Measurements from ENCODE around the gene MVB12B.

Gene MVB12B

DNA sequence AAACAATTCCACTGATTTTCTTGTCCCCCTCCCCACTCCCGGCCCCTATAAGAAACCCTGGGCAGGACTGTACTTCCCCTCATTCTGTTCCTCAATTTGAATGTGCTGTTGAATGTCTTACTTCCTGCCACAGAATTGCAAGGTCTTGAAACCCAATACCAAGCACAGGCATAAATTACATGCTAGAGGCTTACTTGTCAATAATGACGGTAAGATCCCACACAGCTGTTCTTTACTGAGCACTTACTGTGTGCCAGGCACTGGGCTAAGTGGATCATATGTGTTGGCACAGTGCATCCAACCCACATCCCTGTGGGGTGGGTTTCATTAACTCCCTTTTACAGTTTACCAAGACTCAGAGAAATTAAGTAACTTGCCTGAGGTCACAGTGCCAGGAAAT, 63.4 kb downstream of the MVB12B start:
- no peak for DNase-seq

DNA sequence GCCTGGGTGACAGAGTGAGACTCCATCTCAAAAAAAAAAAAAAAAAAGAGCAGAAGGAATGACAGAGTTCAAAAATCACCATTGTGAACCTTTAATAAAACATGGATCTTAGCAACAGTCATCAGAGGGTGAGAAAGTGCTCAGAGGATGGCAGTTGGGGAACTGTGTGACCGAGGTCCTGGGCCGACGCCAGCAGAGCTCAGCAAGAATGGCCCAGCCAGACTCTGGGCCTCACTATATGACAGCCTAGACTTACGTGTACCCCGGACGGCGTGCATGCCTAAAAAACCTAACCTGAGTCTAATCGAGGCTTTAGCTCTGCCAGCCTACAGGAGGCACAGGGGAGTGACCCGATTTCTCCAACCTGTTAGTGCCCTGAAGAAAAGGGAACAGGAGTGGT, 64.3 kb downstream of the MVB12B start:
- DNase-seq: no peak

DNA sequence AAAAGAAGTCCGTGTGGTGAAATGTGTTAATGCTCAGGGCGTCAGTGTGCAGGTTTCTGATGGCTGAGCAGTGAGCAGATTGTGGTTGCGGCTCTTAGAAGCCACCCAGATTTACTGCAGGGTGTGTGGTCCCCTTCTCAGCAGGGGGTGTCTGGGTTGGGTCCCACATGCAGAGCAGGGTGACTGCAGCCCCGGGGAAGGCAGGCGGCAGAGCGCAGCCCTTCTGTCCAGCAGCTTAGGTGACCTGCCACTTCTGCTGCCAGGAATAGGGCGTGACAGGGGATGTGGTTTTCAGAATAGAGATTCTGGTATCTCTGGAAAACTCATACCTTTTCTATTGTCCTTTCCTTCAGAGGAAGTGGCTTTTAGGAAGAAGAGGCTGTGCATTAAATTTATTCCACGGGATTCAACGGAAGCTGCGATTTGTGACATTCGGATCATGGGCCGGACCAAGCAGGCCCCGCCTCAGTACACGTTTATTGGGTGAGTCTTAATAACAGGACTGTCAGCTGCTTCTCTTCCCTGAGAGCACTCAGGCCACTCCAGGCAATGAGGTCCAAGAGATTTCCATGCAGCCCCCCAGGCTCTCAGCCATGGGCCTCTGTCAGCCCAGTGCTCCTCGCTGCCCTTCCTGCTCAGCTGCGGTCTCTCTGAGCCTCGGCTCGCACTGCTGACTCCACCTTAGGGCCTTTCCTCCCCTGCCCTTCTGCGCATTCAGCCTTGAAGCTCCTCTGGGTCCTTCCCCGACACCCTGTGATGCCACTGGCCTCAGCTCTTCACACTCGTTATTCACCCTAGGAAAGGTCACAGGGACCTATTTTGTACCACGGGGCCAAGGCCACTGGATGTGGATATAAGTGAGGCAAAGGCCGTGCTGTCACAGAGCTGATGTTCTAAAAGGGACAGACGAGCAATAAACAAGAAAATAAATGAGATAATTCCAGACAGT, 65.4 kb downstream of the MVB12B start:
- DNase-seq: no peak

DNA sequence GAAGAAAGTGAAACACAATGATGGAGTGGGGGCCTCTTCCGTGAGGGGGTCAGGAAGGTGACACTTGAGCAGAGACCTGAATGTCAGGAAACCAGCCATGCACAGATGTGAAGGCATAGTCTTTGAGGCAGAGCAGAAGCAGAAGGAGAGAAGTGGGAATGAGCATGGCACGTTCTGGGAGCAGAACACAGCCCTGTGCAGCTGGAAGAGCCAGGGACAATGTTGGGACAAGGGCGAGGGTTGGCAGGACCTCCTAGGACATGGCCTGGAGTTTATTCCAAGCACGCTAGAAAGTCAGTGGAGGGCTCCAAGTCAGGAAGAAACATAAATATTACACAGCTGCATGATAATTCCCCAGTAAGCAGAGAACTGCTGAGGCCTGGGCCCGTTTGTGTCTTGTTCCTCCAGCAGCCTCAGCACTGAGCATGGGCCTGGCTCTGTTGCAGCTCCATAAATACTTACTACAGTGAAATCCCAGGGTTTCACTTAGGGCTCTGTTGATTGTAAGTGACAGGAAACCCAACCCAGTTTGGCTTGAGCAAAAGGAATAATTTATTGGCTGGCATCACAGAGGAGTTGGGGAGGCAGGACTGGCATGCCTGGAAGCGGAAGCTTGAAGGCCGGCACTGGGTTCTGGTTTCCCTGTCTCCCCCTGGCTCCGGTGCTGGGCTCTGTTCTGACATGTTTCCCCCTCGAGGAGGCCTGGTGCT, 66.2 kb downstream of the MVB12B start:
- DNase-seq: no peak

DNA sequence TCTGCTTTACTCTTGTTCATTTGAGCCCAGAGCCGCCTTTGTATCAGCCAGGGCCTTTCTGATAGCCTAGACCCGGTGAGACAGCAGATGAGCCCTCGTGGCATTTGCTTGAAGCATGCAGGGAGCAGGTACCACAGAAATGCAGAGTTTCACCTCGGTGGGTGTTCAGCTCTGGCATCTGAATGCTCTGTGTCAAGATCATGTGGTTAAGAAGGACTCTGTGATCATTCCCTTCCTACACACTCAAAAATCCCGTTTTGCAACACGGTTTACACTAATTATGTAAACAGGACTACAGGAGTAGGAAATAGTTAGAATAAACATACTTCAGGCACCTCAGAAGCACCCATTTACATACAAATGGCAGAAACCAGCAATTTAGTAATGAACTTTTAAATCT, 67.2 kb downstream of the MVB12B start:
- no peak for DNase-seq

DNA sequence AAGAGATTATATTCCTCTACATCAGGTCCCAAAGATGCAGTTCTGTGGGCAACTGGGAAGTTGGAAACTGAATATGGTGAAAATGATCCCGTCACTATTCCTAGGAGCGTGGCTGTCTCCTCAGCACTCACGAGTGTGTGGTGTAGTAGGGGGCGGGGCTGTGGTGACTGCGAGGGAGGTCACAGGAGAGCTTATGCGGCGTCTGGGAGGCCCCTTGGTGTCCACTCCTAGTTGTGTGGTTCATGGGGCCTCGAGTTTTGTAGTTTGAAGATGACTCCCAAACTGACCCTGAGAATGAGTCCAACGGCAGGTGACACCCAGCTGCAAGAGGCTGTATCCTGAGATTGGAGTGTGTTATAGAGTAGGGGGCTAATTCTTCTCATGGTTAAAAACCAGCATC, 68.2 kb downstream of the MVB12B start:
- no peak for DNase-seq

DNA sequence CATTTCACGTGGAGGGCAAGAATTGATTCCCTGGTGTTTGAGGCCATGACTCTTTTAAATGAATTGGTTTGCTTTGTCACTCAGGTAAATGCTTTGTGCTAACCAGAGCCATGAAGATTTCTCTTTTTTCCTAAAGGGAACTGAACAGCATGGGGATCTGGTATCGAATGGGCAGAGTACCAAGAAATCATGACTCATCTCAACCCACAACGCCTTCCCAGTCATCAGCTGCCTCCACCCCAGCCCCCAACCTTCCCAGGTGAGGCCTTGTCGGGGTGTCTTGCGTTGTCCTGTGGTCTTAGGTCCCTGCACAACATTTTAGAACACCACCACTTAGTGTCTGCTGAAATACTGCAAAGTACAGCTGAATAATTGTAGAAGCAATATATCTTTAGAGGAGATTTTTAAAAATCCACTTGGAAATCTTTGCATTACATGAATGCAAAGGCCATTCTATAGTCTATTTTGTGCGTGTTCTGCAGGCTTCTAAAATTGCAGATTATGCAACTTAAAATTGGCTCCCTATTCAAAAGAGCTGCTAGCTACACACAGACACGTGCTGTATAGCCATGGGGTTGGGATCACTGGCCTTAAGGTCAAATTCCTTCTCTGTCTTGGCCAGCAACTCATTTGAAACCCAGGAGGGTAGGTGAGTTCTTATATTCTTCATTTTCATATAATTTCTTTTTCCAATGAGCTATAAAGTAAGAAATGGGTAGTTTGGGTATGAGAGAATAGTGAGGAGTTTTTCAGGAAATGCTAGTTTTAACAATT, 69.0 kb downstream of the MVB12B start:
- DNase-seq: no peak

DNA sequence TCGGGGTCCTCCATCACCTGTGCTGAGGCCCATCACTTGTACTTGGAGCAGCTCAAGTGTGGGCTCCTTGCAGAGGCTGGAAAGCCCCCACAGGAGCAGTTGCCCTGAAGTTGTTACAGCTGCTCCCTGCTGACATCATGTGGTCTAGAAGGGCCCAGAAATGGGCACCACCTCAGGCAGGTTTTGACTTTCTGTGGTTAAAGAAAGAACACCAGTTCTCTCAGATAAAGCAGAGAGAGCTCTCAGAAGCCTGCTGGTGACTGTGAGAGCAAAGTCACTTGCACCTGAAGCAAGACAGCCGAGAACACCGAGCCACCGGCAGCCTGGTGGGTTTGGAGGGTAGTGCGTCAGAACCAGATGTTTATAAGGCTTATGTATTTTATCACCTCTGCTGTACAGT, 70.4 kb downstream of the MVB12B start:
- no peak for DNase-seq

DNA sequence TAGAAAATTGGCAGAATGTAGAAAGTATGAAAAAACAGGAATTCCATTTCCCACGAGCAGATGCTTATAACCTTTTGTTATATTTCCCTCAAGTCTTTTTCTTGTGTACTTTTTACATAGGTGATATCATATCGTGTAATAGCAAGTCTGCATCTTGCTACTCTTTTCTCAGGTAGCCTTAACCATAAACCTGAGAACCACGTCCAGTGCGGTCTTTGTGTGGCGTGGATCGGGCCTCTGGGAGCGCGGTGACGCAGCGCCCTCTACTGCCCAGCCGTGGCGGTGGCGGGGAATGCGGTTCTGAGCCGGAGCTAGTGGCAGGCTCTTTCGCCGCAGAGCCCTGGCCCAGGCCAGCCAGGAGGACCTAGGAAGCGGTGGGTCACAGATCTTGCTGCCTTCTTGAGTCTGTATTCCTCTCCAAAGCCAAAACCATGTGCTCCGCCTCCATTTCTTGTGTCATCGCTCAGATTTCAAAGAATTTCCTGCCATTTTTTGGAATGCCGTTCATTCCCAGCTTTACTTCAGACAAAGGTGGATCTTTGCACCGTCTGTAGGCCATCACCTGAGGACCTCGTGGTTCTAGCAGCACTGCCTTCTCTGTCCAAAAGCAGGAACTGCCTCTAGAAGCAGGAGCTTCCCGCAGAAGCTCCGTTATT, 71.9 kb downstream of the MVB12B start:
- no peak for DNase-seq

DNA sequence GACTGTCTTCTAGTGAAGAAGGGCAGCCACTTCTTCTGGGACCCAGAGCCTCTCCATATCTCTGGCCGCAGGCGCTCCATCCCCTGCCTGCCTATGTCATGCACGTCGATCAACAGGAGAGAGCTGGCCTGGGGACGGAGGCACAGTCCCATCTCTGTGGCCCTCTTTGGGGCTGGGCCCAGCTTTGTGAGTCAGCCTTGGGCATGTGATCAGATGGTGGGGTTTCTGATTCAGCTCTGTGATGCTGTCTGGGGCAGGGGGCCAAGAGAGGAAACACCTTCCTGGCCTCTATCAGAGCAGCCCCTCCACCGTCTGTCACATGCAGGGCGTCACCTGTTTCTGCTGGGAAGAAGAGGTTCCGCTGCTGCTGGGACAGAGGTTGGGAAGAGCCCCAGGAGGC, 72.6 kb downstream of the MVB12B start:
- no peak for DNase-seq

DNA sequence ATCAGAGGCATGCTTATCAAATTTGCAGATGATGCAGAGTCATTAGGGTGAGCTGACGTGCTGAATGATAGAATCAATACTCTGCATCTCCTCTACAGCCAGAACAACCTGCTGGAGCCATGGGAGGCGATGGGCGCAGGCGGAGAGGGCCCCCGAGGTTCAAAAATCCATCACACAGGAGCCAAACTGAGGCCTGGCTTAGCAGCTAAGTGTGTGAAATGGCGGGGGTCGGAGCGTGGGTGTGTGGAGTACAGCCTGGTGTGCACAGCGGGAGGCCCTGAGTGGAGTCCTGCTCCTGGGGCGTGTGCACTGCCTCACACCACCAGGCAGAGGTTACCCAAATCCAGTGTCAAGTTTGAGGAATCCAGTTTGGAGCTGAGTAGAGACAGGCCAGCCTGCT, 73.2 kb downstream of the MVB12B start:
- no peak for DNase-seq

DNA sequence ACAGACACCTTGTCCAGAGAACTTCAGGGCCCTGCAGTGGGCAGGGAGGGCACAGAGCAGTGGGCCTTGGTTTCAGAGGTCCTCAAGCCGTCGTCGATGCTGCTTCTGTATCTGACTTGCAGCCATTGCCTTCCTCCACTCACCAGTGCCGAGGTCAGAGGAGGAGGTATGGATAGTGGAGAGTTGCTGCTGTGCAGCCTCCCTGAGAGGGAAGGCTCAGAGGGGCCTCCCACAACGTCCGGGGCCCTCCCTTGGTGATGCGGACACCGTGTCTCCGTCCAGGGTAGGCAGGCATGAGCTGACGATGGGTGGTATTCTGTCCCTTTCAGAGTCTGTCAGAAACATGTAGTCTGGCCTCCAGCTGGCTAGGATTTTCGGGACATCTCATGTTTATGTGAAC, 73.9 kb downstream of the MVB12B start:
- no peak for DNase-seq

DNA sequence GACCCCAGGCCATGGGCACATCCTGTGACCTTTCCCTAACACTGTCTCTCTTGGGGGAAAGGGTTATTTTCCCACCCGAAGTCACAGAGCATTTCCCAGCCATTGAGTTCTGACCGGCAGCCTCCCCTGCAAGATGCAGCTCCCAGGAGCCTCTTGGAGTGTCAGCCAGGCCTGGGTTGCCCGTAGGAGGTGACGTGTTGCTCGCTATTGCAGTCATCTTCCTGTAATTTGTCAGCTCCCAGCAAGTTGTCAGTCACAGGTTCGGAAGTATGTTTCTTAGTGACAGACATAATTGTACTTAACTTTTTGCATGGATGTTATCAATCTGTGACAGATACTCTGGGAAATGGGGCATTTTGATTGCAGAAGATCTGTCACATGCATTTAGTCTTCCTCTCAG, 74.5 kb downstream of the MVB12B start:
- no peak for DNase-seq

DNA sequence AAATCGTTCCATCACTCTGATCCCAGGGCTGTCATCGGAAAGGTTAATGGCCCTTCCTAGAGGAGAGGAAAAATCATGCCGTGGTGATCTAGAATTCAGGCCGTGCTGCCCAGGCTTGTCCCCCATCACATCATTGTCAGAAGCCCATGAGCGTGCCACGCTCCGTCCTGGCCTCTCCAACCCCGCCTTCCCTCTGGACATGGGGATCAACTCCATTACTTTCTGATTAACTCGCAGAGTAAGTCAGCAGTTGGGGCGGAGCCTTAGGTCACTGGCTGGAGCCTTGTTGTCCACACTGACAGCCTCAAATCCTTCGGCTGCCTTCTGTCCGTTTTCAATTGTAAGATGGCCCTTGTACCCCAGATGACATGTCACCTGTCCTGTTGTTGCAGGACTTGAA, 75.0 kb downstream of the MVB12B start:
- DNase-seq: no peak

DNA sequence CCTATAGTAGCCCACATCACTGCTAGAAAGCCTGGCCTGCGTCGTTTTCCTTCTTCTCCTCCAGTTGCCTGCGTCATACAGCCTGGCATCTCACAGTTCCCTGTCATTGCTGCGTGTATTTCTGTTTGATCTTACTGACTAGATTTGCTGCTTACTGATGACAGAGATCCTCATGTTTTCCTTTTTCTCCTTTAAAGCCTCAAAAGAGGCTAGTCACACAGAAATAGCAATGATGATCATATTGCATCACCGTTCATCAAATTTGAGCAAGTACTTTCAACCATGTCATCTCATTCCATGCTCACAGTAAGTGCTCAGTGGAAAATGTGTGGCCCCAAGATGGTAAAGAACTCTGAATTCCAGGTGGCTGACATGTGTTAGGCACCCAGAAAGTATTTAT, 76.8 kb downstream of the MVB12B start:
- no peak for DNase-seq

DNA sequence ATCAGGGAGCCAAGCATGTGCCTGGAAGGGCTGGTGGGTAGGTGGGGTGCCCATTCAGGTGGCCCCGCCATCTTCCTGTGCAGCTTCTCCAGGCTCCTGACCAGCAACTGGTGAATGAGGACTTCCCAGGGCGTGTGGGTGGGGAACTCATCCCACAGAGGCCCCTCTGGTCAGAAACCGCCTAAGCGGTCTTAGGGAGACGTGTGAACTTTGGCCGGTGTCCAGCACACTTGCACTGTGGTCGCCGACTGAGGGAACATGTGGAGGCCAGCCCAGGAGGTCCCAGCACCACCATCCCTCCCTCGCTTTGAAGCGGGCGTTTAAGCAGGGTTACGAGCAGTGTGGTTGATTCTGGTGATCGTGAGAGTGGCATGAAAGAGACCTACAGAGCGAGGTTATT, 77.8 kb downstream of the MVB12B start:
- no peak for DNase-seq

DNA sequence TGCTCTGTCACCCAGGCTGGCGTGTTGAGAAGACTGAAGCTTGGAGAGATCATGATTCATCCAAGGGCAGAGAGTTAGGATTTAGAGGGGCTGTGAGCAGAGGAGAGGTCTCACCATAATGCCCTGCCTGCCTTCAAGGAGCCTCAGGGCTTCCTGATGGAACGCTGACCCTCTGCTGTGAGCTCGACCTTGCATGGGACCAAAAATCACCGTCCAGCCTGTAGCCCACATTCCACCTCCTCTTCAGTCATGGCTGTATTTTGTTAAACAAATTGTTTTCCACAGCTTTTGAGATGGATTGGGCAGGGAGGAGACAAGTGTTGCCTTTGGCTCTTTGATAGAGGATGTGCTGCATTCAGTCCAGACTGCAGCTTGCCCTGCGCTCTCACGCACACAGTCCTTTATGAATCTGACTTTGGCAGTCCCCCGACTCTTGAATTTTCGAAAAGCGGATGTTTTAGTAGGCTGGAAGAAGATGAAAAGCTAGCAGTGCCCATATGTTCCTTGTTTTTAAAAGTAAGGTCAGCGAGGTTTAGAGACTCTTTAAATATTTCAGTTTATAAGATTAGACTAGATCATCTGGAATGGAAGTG, 79.5 kb downstream of the MVB12B start:
- no peak for DNase-seq

DNA sequence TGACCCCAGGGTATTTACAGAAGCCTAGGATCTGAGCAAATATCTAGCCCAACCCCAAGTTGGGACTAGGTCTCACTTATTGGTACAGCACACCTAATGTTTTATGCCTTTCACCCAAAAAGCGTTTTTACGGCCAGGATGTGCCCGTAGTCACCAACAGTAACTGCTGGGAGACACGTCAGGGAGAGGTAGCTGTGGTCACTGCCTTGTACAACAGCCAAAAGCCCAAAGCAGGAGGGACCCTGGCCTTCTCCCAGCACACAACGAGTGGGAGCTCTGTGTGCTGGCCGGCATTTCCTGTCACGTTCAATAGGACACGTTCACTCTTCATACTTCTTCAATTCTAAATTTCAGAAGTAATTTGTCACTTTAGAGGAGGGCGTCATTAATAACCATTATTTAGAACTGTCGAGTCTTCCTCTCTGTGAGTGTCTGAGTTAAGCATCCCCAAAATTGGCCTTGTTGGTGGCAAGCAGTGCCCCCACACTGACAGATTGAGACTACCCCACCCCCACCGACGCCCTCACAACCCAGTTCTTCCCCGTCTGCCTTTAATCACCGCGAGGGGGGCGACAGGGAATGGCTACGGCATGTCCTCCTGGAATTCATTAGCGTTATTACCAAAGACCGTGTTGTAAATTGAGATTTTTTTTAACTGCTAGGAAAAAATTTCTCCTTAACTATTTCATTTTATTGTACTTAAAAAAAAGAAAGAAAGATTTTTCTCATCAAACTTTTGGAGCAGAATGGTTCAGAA, 80.7 kb downstream of the MVB12B start:
- no peak for DNase-seq

DNA sequence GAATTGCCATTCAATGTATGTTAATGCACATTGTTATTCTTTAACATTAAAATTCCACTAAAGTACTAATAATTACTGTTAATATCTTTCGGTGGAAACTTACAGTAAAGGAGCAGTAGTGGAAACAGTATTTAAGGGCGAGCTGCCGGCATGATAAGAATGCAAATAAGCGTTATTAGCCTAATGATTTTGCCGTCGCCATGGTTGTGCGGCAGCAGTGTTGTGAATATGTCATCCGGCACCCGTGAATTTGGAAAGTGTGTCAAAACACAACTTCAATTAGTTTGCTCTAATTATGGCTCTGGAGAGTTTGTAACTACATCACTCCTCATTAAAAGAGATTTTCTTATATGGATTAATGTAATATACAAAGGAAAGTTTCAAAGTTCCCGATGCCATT, 81.4 kb downstream of the MVB12B start:
- no peak for DNase-seq

DNA sequence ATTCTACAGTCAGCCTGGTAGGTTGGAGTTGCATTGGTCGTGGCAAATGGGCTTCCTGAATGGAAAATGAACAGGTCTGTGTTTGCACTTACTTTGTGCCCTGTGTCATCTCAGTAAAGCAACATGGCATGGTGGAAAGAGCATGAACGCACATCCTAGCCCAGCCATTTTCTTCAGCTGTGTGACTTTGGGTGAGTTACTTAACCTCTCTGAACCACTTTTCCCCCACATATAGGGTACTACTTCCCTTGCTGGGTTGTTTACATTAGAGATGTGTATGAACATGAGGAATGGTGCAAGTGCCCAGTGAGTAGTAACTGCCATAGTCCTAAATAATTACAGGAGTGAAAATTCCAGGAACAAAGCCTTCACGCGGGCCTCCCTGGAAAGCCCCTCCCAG, 83.6 kb downstream of the MVB12B start:
- no peak for DNase-seq

DNA sequence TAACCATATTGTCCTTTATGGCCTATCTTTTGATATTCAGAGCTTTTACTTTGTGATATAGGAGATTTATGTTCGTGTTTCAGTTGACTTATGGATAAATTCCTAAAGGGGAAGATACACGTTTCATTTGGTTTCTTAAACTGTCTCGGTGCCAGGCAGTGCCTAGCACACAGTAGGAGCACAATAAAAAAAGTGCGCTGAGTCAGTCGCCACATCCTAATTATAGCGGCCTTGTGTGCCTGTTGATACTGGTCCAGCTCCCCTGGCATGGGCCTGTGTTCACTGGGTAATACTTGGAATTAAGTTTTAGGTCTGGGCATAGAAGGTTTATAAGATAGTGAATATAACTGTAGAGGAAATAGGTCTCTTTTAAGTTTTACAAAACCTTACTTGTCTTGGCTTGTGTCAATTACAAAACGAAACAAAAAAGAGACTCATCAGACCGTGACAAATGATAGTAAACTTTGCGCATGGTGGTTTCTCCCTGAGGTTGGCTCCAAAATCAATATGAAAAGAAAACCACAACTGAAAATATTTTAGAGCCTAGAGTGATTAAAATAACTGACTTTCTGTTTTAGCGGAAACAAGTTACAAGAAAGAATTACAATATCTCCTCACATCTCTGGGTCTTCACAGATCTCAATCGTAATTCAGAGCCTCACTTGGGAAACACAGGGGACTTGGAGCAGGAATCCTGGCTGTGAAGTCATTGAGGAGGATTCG, 84.8 kb downstream of the MVB12B start:
- DNase-seq: no peak
